Ovary (tissue), 3 donors: ENCODE results near the gene ZNF277.

Experiments
- CTCF ChIP-seq, 3 donors: fragments of 450-650 bp in 2 of 3; fragments of 200-600 bp in 1 of 3; IDR thresholded peaks; one replicate each; pipeline versions ENCODE4 v1.5.1 to v1.8.0; 2016 to 2022; ENCODE audit warnings: antibody characterized with exemption in 3 of 3, mild to moderate bottlenecking in 1 of 3
- POLR2A ChIP-seq: fragments of 450-650 bp; IDR thresholded peaks from one replicate; pipeline ENCODE4 v1.6.1; 2017; ENCODE audit warnings: antibody characterized with exemption, mild to moderate bottlenecking, moderate library complexity
- donor health status: DM: no; HTN: no; CAD: no.

- no peak for TF ChIP-seq CTCF (IDR thresholded peaks at IDR 0.05)
- no peak for TF ChIP-seq POLR2A
These were observed 33.5 kb upstream of the ZNF277 start for GRCh38 chr7:112172870-112173567.
